ENCODE measurements around the gene MCMBP. TPM values are rescaled to one million over a fixed set of nuclear protein-coding genes. Genes with fewer than 3 reads are reported as not detected.

MCMBP gene
- polyA plus RNA-seq, 1 of the 3 experiments (the other 2 are of a cell fraction) = 33.1 TPM

GRCh38 chr10:119786117-119786769, 86.4 kb downstream of the MCMBP start:
- Histone ChIP-seq H3F3A (replicated peaks; ENCODE audit: insufficient read depth) (no peaks in the 10 kb centered on the region), H3K27me3 (ENCODE audit: insufficient read depth) (no peaks in the 10 kb centered on the region), H3K9me2 (no peaks in the 10 kb centered on the region), H4K20me1 (ENCODE audit: insufficient read depth) (no peaks in the 10 kb centered on the region), H3K4me2 (no peak overlapping the region), H3K4me1 (ENCODE audit: control insufficient read depth in 1 of 2, insufficient read depth in 2 of 2, low read depth in 1 of 2, low read length in 1 of 2) (peaks cover 0 to 6% of the 10 kb centered on the region in 2 experiments; a peak in 3 of 4 replicates), H3K4me3 (ENCODE audit: low read depth in 2 of 2, low read length in 1 of 2) (no peak overlapping the region), H3K9ac (no peak overlapping the region; the same call in 1 of the 2 replicates), H3K9me3 (no peaks in the 10 kb centered on the region), H3K27ac (ENCODE audit: low read depth in 2 of 2, low read length in 1 of 2) (no peak overlapping the region), H3K36me3 (replicated peaks in 1 of 2; ENCODE audit: control insufficient read depth in 1 of 2, insufficient read depth in 2 of 2, low read length in 1 of 2) (no peaks in the 10 kb centered on the region), H3K79me2 (ENCODE audit: insufficient read depth) (no peaks in the 10 kb centered on the region), H2AFZ (ENCODE audit: low read depth) (no peak overlapping the region)
- no peak for DNase-seq
- TF ChIP-seq MXI1 (IDR thresholded peaks at IDR 0.05; ENCODE audit: low read depth, low read length) = no peak
- no peak for TF ChIP-seq FOXJ3 (CRISPR knock-in tag; IDR thresholded peaks at IDR 0.05)
- TF ChIP-seq, protein P1, sequence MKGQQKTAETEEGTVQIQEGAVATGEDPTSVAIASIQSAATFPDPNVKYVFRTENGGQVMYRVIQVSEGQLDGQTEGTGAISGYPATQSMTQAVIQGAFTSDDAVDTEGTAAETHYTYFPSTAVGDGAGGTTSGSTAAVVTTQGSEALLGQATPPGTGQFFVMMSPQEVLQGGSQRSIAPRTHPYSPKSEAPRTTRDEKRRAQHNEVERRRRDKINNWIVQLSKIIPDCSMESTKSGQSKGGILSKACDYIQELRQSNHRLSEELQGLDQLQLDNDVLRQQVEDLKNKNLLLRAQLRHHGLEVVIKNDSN (IDR thresholded peaks at IDR 0.05; ENCODE audit: borderline replicate concordance, low read depth) = no peak
- no peak for TF ChIP-seq RAD21 (IDR thresholded peaks at IDR 0.05; ENCODE audit: low read length)
- no peak for TF ChIP-seq ELF1 (IDR thresholded peaks at IDR 0.05)
- no peak for TF ChIP-seq MEF2A (IDR thresholded peaks at IDR 0.05; ENCODE audit: borderline replicate concordance, low read depth)
- TF ChIP-seq, protein P2, sequence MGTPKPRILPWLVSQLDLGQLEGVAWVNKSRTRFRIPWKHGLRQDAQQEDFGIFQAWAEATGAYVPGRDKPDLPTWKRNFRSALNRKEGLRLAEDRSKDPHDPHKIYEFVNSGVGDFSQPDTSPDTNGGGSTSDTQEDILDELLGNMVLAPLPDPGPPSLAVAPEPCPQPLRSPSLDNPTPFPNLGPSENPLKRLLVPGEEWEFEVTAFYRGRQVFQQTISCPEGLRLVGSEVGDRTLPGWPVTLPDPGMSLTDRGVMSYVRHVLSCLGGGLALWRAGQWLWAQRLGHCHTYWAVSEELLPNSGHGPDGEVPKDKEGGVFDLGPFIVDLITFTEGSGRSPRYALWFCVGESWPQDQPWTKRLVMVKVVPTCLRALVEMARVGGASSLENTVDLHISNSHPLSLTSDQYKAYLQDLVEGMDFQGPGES (IDR thresholded peaks at IDR 0.05; ENCODE audit: low read depth, low read length) = no peak
- no peak for TF ChIP-seq NRF1 (IDR thresholded peaks at IDR 0.05; ENCODE audit: low read depth, low read length)
- TF ChIP-seq TCF12 (IDR thresholded peaks at IDR 0.05) = no peak
- TF ChIP-seq TEAD4 (IDR thresholded peaks at IDR 0.05; ENCODE audit: borderline replicate concordance, insufficient read depth) = no peak
- no peak for TF ChIP-seq EP300 (IDR thresholded peaks at IDR 0.05; ENCODE audit: borderline replicate concordance in 1 of 2, low read depth in 1 of 2, low read length in 1 of 2)
- no peak for TF ChIP-seq CHD2 (IDR thresholded peaks at IDR 0.05; ENCODE audit: low read length, partially characterized antibody)
- TF ChIP-seq, protein P3, sequence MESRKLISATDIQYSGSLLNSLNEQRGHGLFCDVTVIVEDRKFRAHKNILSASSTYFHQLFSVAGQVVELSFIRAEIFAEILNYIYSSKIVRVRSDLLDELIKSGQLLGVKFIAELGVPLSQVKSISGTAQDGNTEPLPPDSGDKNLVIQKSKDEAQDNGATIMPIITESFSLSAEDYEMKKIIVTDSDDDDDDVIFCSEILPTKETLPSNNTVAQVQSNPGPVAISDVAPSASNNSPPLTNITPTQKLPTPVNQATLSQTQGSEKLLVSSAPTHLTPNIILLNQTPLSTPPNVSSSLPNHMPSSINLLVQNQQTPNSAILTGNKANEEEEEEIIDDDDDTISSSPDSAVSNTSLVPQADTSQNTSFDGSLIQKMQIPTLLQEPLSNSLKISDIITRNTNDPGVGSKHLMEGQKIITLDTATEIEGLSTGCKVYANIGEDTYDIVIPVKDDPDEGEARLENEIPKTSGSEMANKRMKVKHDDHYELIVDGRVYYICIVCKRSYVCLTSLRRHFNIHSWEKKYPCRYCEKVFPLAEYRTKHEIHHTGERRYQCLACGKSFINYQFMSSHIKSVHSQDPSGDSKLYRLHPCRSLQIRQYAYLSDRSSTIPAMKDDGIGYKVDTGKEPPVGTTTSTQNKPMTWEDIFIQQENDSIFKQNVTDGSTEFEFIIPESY (IDR thresholded peaks at IDR 0.05; ENCODE audit: borderline replicate concordance, low read depth) = no peak
- no peak for TF ChIP-seq POLR2AphosphoS5 (IDR thresholded peaks at IDR 0.05; ENCODE audit: low read depth, low read length)
- POLR2A ChIA-PET = interaction anchor here (0.6 kb wide), 1 partner anchor 64 kb away, joined by 5 read pairs; no protein-coding TSS in a partner anchor
- 92% methylated on average over 5 of the region's 5 CpGs for WGBS (ENCODE audit: low lambda C conversion rate)
- CTCF ChIA-PET = interaction anchor here (0.7 to 3.5 kb wide), 2 partner anchors 35 to 162 kb away, joined by 3 to 13 read pairs; no protein-coding TSS in a partner anchor

Measured in SK-N-SH (cell line).